IMR-90 (cell line): ENCODE results near the gene MB. TPM values are rescaled to one million over a fixed set of nuclear protein-coding genes. Genes with fewer than 3 reads are reported as not detected.

ENCODE experiments used
- ATAC-seq: fragments of 200-7000 bp; cut with Tn5 transposase; 2 replicates; pipeline ENCODE4 v1.9.1; 2020; ENCODE audit warnings: low read depth, mild to moderate bottlenecking, moderate library complexity
- BruUV-seq: library from RNA; stranded (reverse); fragments of 400-500 nt; replicated peaks from 2 replicates; lab custom pipeline; 2021; lab: Mats Ljungman, UMichigan
- CTCF ChIA-PET: fragments of 300-600 bp; formaldehyde crosslinking; extraction: SDS; loops from one replicate; lab custom pipeline; 2021; ENCODE audit warnings: antibody characterized with exemption; lab: Yijun Ruan, JAX
- POLR2A ChIA-PET: fragments of 300-600 bp; sonication (Branson Sonifier 250); formaldehyde crosslinking; loops from one replicate; lab custom pipeline; 2022; ENCODE audit warnings: antibody characterized with exemption; ENCODE audit not compliant: unreplicated experiment; lab: Charles Lee
- DNase-seq: peaks from one replicate; pipeline ENCODE4 v3.0.0; 2013
- H2AFZ ChIP-seq: replicated peaks from 2 replicates; pipeline ENCODE3; 2013; ENCODE audit warnings: low read length, mild to moderate bottlenecking; ENCODE audit not compliant: poor library complexity
- H2AK5ac ChIP-seq: 2 replicates; pipeline ENCODE4 v1.6.1; 2013; ENCODE audit warnings: low read depth, low read length, inconsistent platforms
- H2AK9ac ChIP-seq: replicated peaks from 2 replicates; pipeline ENCODE3; 2013; ENCODE audit warnings: mild to moderate bottlenecking, low read depth, low read length, moderate library complexity; ENCODE audit not compliant: poor library complexity
- H2BK120ac ChIP-seq: 2 replicates; pipeline ENCODE4 v1.6.1; 2013; ENCODE audit warnings: low read depth, low read length, inconsistent platforms
- H2BK15ac ChIP-seq: 3 replicates; pipeline ENCODE4 v1.6.1; 2013; ENCODE audit warnings: low read depth, low read length, inconsistent platforms
- H2BK20ac ChIP-seq: 2 replicates; pipeline ENCODE4 v1.6.1; 2013; ENCODE audit warnings: low read depth, mild to moderate bottlenecking, inconsistent platforms, low read length, moderate library complexity
- H2BK5ac ChIP-seq: 2 replicates; pipeline ENCODE4 v1.6.1; 2013; ENCODE audit warnings: mild to moderate bottlenecking, low read depth, low read length, inconsistent platforms; ENCODE audit not compliant: poor library complexity, severe bottlenecking
- H3K14ac ChIP-seq: replicated peaks from 2 replicates; pipeline ENCODE4 v1.6.1; 2013; ENCODE audit warnings: low read depth, low read length, inconsistent platforms
- H3K18ac ChIP-seq: 2 replicates; pipeline ENCODE4 v1.6.1; 2013; ENCODE audit warnings: low read depth, low read length, control low read depth
- H3K23ac ChIP-seq: 2 replicates; pipeline ENCODE4 v1.6.1; 2013; ENCODE audit warnings: low read depth, low read length, inconsistent platforms
- H3K27ac ChIP-seq: 2 replicates; pipeline ENCODE4 v1.5.1; 2013; ENCODE audit warnings: mild to moderate bottlenecking, control low read depth, low read length; ENCODE audit not compliant: insufficient read depth
- H3K27me3 ChIP-seq: 2 replicates; pipeline ENCODE4 v1.6.1; 2013; ENCODE audit warnings: low read length; ENCODE audit not compliant: control insufficient read depth, insufficient read depth
- H3K36me3 ChIP-seq: 2 replicates; pipeline ENCODE4 v1.6.1; 2013; ENCODE audit warnings: low read length, mixed read lengths; ENCODE audit not compliant: control insufficient read depth, insufficient read depth
- H3K4ac ChIP-seq: 2 replicates; pipeline ENCODE4 v1.6.1; 2013; ENCODE audit warnings: low read depth, low read length, inconsistent platforms
- H3K4me1 ChIP-seq: 2 replicates; pipeline ENCODE4 v1.6.1; 2013; ENCODE audit warnings: low read length, mixed read lengths; ENCODE audit not compliant: control insufficient read depth, insufficient read depth
- H3K4me2 ChIP-seq: 2 replicates; pipeline ENCODE4 v1.6.1; 2013; ENCODE audit warnings: low read depth, mild to moderate bottlenecking, control low read depth, low read length, moderate library complexity
- H3K4me3 ChIP-seq: 2 replicates; pipeline ENCODE4 v1.5.1; 2013; ENCODE audit warnings: low read depth, mild to moderate bottlenecking, control low read depth, low read length, moderate library complexity; ENCODE audit not compliant: insufficient read depth
- H3K56ac ChIP-seq: 2 replicates; pipeline ENCODE4 v1.6.1; 2013; ENCODE audit warnings: low read length, inconsistent platforms; ENCODE audit not compliant: insufficient read depth; ENCODE audit errors: extremely low read depth
- H3K79me1 ChIP-seq, 2 experiments: 2 replicates each; pipeline ENCODE4 v1.6.1; 2013; ENCODE audit warnings: low read length in 2 of 2, inconsistent platforms in 1 of 2, low read depth in 1 of 2
- H3K9ac ChIP-seq: 2 replicates; pipeline ENCODE4 v1.6.1; 2013; ENCODE audit warnings: low read depth, low read length, control low read depth
- H3K9me1 ChIP-seq: 2 replicates; pipeline ENCODE4 v1.6.1; 2013; ENCODE audit warnings: low read length, inconsistent platforms; ENCODE audit not compliant: insufficient read depth
- H3K9me3 ChIP-seq: 2 replicates; pipeline ENCODE4 v1.6.1; 2013; ENCODE audit warnings: low read length; ENCODE audit not compliant: control insufficient read depth, insufficient read depth
- H4K20me1 ChIP-seq: 2 replicates; pipeline ENCODE4 v1.6.1; 2013; ENCODE audit warnings: low read length, inconsistent platforms; ENCODE audit not compliant: insufficient read depth
- H4K5ac ChIP-seq: 2 replicates; pipeline ENCODE4 v1.6.1; 2013; ENCODE audit warnings: mild to moderate bottlenecking, low read depth, low read length, control low read depth
- H4K8ac ChIP-seq, 2 experiments: 2 replicates each; pipeline ENCODE4 v1.6.1; 2013; ENCODE audit warnings: low read depth in 2 of 2, low read length in 2 of 2, control low read depth in 1 of 2, inconsistent platforms in 1 of 2
- H4K91ac ChIP-seq: 2 replicates; pipeline ENCODE4 v1.6.1; 2013; ENCODE audit warnings: low read depth, low read length, inconsistent platforms; ENCODE audit not compliant: insufficient read depth
- BHLHE40 ChIP-seq: fragments of 150-350 bp; IDR thresholded peaks from 2 replicates; pipeline ENCODE4 v1.6.1; 2016; ENCODE audit warnings: mild to moderate bottlenecking, low read depth, low read length
- CEBPB ChIP-seq: IDR thresholded peaks from 2 replicates; pipeline ENCODE4 v1.6.1; 2012; ENCODE audit warnings: low read depth, low read length, improper control_type of control experiment
- CHD1 ChIP-seq: IDR thresholded peaks from 2 replicates; pipeline ENCODE4 v1.6.1; 2012; ENCODE audit warnings: low read depth, low read length, improper control_type of control experiment
- ELK1 ChIP-seq: fragments of 150-350 bp; IDR thresholded peaks from 2 replicates; pipeline ENCODE4 v1.6.1; 2016; ENCODE audit warnings: low read depth, mild to moderate bottlenecking, low read length, moderate library complexity, borderline replicate concordance
- FOS ChIP-seq: fragments of 150-350 bp; IDR thresholded peaks from 2 replicates; pipeline ENCODE4 v1.6.1; 2016; ENCODE audit warnings: low read depth, low read length
- MAFK ChIP-seq: IDR thresholded peaks from 2 replicates; pipeline ENCODE4 v1.6.1; 2012; ENCODE audit warnings: low read depth, low read length, improper control_type of control experiment
- MAZ ChIP-seq: IDR thresholded peaks from 2 replicates; pipeline ENCODE4 v1.6.1; 2012; ENCODE audit warnings: low read depth, mild to moderate bottlenecking, low read length, improper control_type of control experiment, moderate library complexity, borderline replicate concordance
- MXI1 ChIP-seq: IDR thresholded peaks from 2 replicates; pipeline ENCODE4 v1.6.1; 2012; ENCODE audit warnings: low read depth, mild to moderate bottlenecking, low read length, moderate library complexity, borderline replicate concordance
- NFE2L2 ChIP-seq: fragments of 150-350 bp; IDR thresholded peaks from 2 replicates; pipeline ENCODE4 v1.6.1; 2016; ENCODE audit warnings: low read depth, mild to moderate bottlenecking, low read length
- POLR2A ChIP-seq: IDR thresholded peaks from 2 replicates; pipeline ENCODE4 v1.6.1; 2012; ENCODE audit warnings: mild to moderate bottlenecking, low read depth, low read length
- RAD21 ChIP-seq: IDR thresholded peaks from 2 replicates; pipeline ENCODE4 v1.6.1; 2012; ENCODE audit warnings: low read length, improper control_type of control experiment
- RCOR1 ChIP-seq: IDR thresholded peaks from 2 replicates; pipeline ENCODE4 v1.6.1; 2012; ENCODE audit warnings: mild to moderate bottlenecking, low read length, improper control_type of control experiment; ENCODE audit not compliant: insufficient replicate concordance
- RFX5 ChIP-seq: IDR thresholded peaks from 2 replicates; pipeline ENCODE4 v1.8.0; 2012; ENCODE audit warnings: low read depth, mild to moderate bottlenecking, low read length, moderate library complexity
- SMC3 ChIP-seq: fragments of 150-350 bp; IDR thresholded peaks from 2 replicates; pipeline ENCODE4 v1.6.1; 2016; ENCODE audit warnings: low read depth, mild to moderate bottlenecking, antibody characterized with exemption, low read length, moderate library complexity
- USF2 ChIP-seq: fragments of 150-350 bp; IDR thresholded peaks from 2 replicates; pipeline ENCODE4 v1.6.1; 2017; ENCODE audit warnings: mild to moderate bottlenecking, antibody characterized with exemption, low read length, low read depth
- WGBS, 2 experiments: methylation state at CpG; one replicate each; pipeline versions ENCODE4 v1.1.5 to v1.1.7; 2013; ENCODE audit warnings: missing lambda C conversion rate in 2 of 2; ENCODE audit not compliant: insufficient read length in 1 of 2; ENCODE audit errors: extremely low coverage in 2 of 2; 5-methylcytosine and 5-hydroxymethylcytosine counted together
- dilution Hi-C: fragments of 300-500 bp; cut with HindIII; formaldehyde crosslinking; loops from one replicate; pipeline ENCODE4 v1.14.3; 2018; ENCODE audit warnings: low sequenced_read_pairs; ENCODE audit not compliant: unreplicated experiment
- in situ Hi-C: fragments of 300-500 bp; cut with MboI; formaldehyde crosslinking; loops from 3 replicates; pipeline ENCODE4 v1.14.3; 2019; ENCODE audit warnings: low sequenced_read_pairs, inconsistent platforms, mixed read lengths
- intact Hi-C: fragments of 100-400 bp; cut with micrococcal nuclease; formaldehyde crosslinking; loops from 2 replicates; pipeline ENCODE4 v1.10.0; 2022
- polyA plus RNA-seq, 3 experiments: library from polyadenylated mRNA; depleted of rRNA; stranded (reverse); fragments of >200 nt; gene quantifications; 2 replicates each; pipeline ENCODE4 v1.2.3, GENCODE V29; 2012; ENCODE audit warnings: low replicate concordance in 1 of 3
- total RNA-seq: library from RNA; depleted of rRNA; stranded (reverse); fragments of >200 nt; gene quantifications from 2 replicates; pipeline ENCODE4 v1.2.3, GENCODE V29; 2012
- TF ChIP-seq, protein P1 (sequence below): conservative IDR thresholded peaks from 2 replicates; pipeline ENCODE4 v1.5.1; 2012; ENCODE audit warnings: mild to moderate bottlenecking, low read depth, low read length, improper control_type of control experiment

Gene MB
- total and polyA plus RNA-seq, 2 of the 4 experiments (the other 2 are of a cell fraction), result not detected

DNA sequence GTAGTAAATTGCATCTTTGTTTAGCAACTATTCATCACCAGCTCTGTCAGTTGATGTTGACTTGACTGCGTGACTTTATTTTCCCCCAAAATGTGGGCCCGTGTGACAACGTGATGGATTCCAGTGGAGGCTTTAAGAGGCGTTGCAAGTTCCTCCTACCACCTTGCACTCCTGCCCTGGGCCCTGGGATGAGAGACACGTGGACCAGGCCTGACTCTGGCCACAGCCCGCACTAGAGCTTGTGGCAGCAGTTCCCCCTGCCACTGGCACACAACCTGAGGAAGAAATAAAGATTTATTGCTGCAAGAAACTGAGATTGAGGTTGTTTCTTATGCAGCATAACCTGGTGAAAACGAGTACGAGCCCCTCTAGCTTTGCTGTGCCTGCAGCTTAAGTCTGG, 44.6 kb downstream of the MB start:
- dilution Hi-C loops, result no loop called here
- Histone ChIP-seq H2AFZ (no peak overlapping the region), H2BK20ac (no peak overlapping the region), H3K18ac (no peak overlapping the region), H3K79me1 (no peaks in the 10 kb centered on the region), H3K4me3 (no peak overlapping the region), H3K9ac (no peak overlapping the region), H2BK120ac (no peak overlapping the region), H3K27me3 (peaks cover 16% of the 10 kb centered on the region), H4K20me1 (no peaks in the 10 kb centered on the region), H3K4ac (no peak overlapping the region), H3K23ac (no peak overlapping the region), H3K14ac (no peak overlapping the region), H3K56ac (no peak overlapping the region), H2AK9ac (no peak overlapping the region), H4K8ac (no peak overlapping the region), H4K91ac (no peak overlapping the region), H3K9me1 (0 out of 2 replicates have a peak, but pooled peaks cover 9% of the 10 kb centered on the region), H4K5ac (no peak overlapping the region), H3K4me2 (no peak overlapping the region), H2BK15ac (no peak overlapping the region), H3K36me3 (no peaks in the 10 kb centered on the region), H3K4me1 (peaks cover 12% of the 10 kb centered on the region), H2AK5ac (no peak overlapping the region), H3K9me3 (no peaks in the 10 kb centered on the region), H2BK5ac (no peak overlapping the region), H3K27ac (no peak overlapping the region)
- in situ Hi-C loops, result no loop called here
- intact Hi-C loops, result no loop called here
- ATAC-seq (no peak), DNase-seq (no peak)
- CTCF ChIA-PET, result interaction anchor here (1.7 kb wide), 1 partner anchor 142 kb away, joined by 4 read pairs; no protein-coding TSS in a partner anchor
- POLR2A ChIA-PET, result no interaction called here
- TF ChIP-seq, protein P1, sequence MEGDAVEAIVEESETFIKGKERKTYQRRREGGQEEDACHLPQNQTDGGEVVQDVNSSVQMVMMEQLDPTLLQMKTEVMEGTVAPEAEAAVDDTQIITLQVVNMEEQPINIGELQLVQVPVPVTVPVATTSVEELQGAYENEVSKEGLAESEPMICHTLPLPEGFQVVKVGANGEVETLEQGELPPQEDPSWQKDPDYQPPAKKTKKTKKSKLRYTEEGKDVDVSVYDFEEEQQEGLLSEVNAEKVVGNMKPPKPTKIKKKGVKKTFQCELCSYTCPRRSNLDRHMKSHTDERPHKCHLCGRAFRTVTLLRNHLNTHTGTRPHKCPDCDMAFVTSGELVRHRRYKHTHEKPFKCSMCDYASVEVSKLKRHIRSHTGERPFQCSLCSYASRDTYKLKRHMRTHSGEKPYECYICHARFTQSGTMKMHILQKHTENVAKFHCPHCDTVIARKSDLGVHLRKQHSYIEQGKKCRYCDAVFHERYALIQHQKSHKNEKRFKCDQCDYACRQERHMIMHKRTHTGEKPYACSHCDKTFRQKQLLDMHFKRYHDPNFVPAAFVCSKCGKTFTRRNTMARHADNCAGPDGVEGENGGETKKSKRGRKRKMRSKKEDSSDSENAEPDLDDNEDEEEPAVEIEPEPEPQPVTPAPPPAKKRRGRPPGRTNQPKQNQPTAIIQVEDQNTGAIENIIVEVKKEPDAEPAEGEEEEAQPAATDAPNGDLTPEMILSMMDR, result no peak
- TF ChIP-seq USF2 (no peak), RCOR1 (no peak), FOS (no peak), RAD21 (no peak), RFX5 (no peak), MAZ (no peak), POLR2A (no peak), CHD1 (no peak), CEBPB (no peak), NFE2L2 (no peak), SMC3 (no peak), BHLHE40 (no peak), MXI1 (no peak), MAFK (no peak), ELK1 (no peak)
- no TSS peak for BruUV-seq
- WGBS, 2 experiments, result no CpG with 5 or more reads among the region's 8 CpGs
